K562 (cell line): ENCODE measurements around the gene ADAT2. TPM values are rescaled to one million over a fixed set of nuclear protein-coding genes. Genes with fewer than 3 reads are reported as not detected.

Experiments used
- ATAC-seq: fragments of 200-7000 bp; cut with Tn5 transposase; 3 replicates; pipeline ENCODE4 v1.9.1; 2020; ENCODE audit warnings: moderate library complexity
- BruUV-seq: library from RNA; stranded (reverse); fragments of 400-500 nt; replicated peaks from 2 replicates; lab custom pipeline; 2021; lab: Mats Ljungman, UMichigan
- CTCF ChIA-PET: fragments of 300-600 bp; formaldehyde crosslinking; extraction: SDS; loops from one replicate; lab custom pipeline; 2021; ENCODE audit warnings: low intra/inter-chr PET ratio; lab: Yijun Ruan, JAX
- POLR2A ChIA-PET: fragments of 300-600, 350-650 bp; sonication (Branson Sonifier 250); formaldehyde crosslinking; extraction: SDS; loops from one replicate; lab custom pipeline; 2021; ENCODE audit warnings: antibody characterized with exemption, inconsistent platforms; lab: Yijun Ruan, JAX
- DNase-seq, 4 experiments: peaks; one replicate each; pipeline versions ENCODE4 v3.0.0 to v3.0.0-alpha.2; 2011 to 2018; ENCODE audit warnings: low spot score in 3 of 4, mixed read lengths in 3 of 4; ENCODE audit errors: extremely low read depth in 1 of 4
- FAIRE-seq: peaks from 2 replicates; lab custom pipeline; 2011; peaks lifted over from hg19 to GRCh38; lab: Jason Lieb, UNC
- H2AFZ ChIP-seq: 2 replicates; pipeline ENCODE4 v1.6.0; 2011; ENCODE audit warnings: low read depth, low read length, control low read depth, inconsistent platforms
- H3K27ac ChIP-seq: fragments of 200-600 bp; 3 replicates; pipeline ENCODE4 v1.8.0; 2011; ENCODE audit warnings: low read depth, mild to moderate bottlenecking, control low read depth, inconsistent platforms, low read length, moderate library complexity, mixed read lengths; ENCODE audit errors: extremely low read depth
- H3K27me3 ChIP-seq, 2 experiments: fragments of 300-600 bp in 1 of 2; 2 replicates in 1 of 2; 3 replicates in 1 of 2; pipeline versions ENCODE4 v1.6.0 to v1.8.0; 2011; ENCODE audit warnings: inconsistent platforms in 2 of 2, low read length in 2 of 2, mild to moderate bottlenecking in 1 of 2, mixed read lengths in 1 of 2, moderate library complexity in 1 of 2; ENCODE audit not compliant: control insufficient read depth in 2 of 2, insufficient read depth in 2 of 2
- H3K36me3 ChIP-seq: fragments of 300-600 bp; 3 replicates; pipeline ENCODE4 v1.8.0; 2011; ENCODE audit warnings: mild to moderate bottlenecking, low read length, inconsistent platforms; ENCODE audit not compliant: control insufficient read depth, insufficient read depth
- H3K4me1 ChIP-seq, 2 experiments: fragments of 200-600 bp in 1 of 2; replicated peaks in 1 of 2; 2 replicates in 1 of 2; 3 replicates in 1 of 2; pipeline versions ENCODE4 v1.5.1 to v1.8.0; 2011; ENCODE audit warnings: inconsistent platforms in 2 of 2, low read length in 2 of 2, mild to moderate bottlenecking in 1 of 2, mixed read lengths in 1 of 2, moderate library complexity in 1 of 2; ENCODE audit not compliant: control insufficient read depth in 2 of 2, insufficient read depth in 2 of 2
- H3K4me2 ChIP-seq: 2 replicates; pipeline ENCODE4 v1.6.1; 2011; ENCODE audit warnings: low read length, control low read depth, inconsistent platforms, mixed read lengths; ENCODE audit not compliant: insufficient read depth
- H3K4me3 ChIP-seq: fragments of 200-600 bp; sonication (generic), shearing (Covaris generic); 2 replicates; pipeline ENCODE4 v1.5.1; 2016; ENCODE audit warnings: control low read depth, inconsistent platforms
- H3K79me2 ChIP-seq: fragments of 200-600 bp; 3 replicates; pipeline ENCODE4 v1.8.0; 2011; ENCODE audit warnings: low read length, inconsistent platforms; ENCODE audit not compliant: control insufficient read depth, insufficient read depth
- H3K9ac ChIP-seq, 2 experiments: 2 replicates each; pipeline versions ENCODE4 v1.6.0 to v1.6.1; 2011; ENCODE audit warnings: low read depth in 2 of 2, low read length in 2 of 2, control low read depth in 1 of 2, inconsistent platforms in 1 of 2, mild to moderate bottlenecking in 1 of 2, mixed read lengths in 1 of 2; ENCODE audit not compliant: insufficient read depth in 1 of 2
- H3K9me1 ChIP-seq: one replicate; pipeline ENCODE4 v1.6.0; 2011; ENCODE audit warnings: inconsistent platforms, mild to moderate bottlenecking, low read length, moderate library complexity; ENCODE audit not compliant: control insufficient read depth, insufficient read depth
- H3K9me3 ChIP-seq: replicated peaks from 2 replicates; pipeline ENCODE4 v1.5.1; 2011; ENCODE audit warnings: low read depth, low read length, inconsistent platforms; ENCODE audit not compliant: control insufficient read depth, insufficient read depth
- H4K20me1 ChIP-seq: replicated peaks from 2 replicates; pipeline ENCODE4 v1.6.1; 2011; ENCODE audit warnings: low read length, inconsistent platforms, mixed read lengths; ENCODE audit not compliant: control insufficient read depth, insufficient read depth
- BRD4 ChIP-seq: fragments of 200-600 bp; sonication (generic); IDR thresholded peaks from 2 replicates; pipeline ENCODE4 v1.6.1; 2017; ENCODE audit warnings: inconsistent platforms
- BRF2 ChIP-seq: IDR thresholded peaks from 3 replicates; pipeline ENCODE4 v1.6.1; 2011; ENCODE audit warnings: borderline replicate concordance, mild to moderate bottlenecking; ENCODE audit not compliant: insufficient read length, insufficient read depth
- NFATC3 ChIP-seq: fragments of 450-650 bp; IDR thresholded peaks from 2 replicates; pipeline ENCODE4 v1.6.1; 2017; ENCODE audit warnings: mild to moderate bottlenecking
- RBM25 ChIP-seq: fragments of 200-400 bp; formaldehyde crosslinking; IDR thresholded peaks from 2 replicates; pipeline ENCODE4 v1.6.1; 2018; ENCODE audit warnings: low read length, low read depth, moderate library complexity; ENCODE audit not compliant: severe bottlenecking
- RUNX1 ChIP-seq: sonication (generic); IDR thresholded peaks from 2 replicates; pipeline ENCODE4 v1.6.1; 2016; ENCODE audit warnings: antibody characterized with exemption, low read depth
- TAF15 ChIP-seq: fragments of 200-400 bp; formaldehyde crosslinking; IDR thresholded peaks from 2 replicates; pipeline ENCODE4 v1.6.1; 2017; ENCODE audit warnings: mild to moderate bottlenecking, low read depth, low read length, moderate library complexity
- ZBTB49 ChIP-seq: sonication (generic); formaldehyde crosslinking; IDR thresholded peaks from 2 replicates; pipeline ENCODE4 v1.8.0; 2022; ENCODE audit warnings: missing genetic modification reagents, mild to moderate bottlenecking, borderline replicate concordance
- ZNF253 ChIP-seq: fragments of 250-450 bp; sonication (Bioruptor Pico); conservative IDR thresholded peaks from 2 replicates; pipeline ENCODE4 v1.6.1; 2021; ENCODE audit warnings: mild to moderate bottlenecking
- ZNF324 ChIP-seq: fragments of 250-450 bp; sonication (Bioruptor Pico); IDR thresholded peaks from 2 replicates; pipeline ENCODE4 v1.4.0; 2020; ENCODE audit warnings: mild to moderate bottlenecking
- ZNF518B ChIP-seq: fragments of 250-450 bp; sonication (Bioruptor Pico); IDR thresholded peaks from 2 replicates; pipeline ENCODE4 v1.5.0; 2021; ENCODE audit warnings: mild to moderate bottlenecking, moderate library complexity
- ZNF551 ChIP-seq: fragments of 250-450 bp; sonication (Bioruptor Pico); IDR thresholded peaks from 2 replicates; pipeline ENCODE4 v1.5.0; 2021; ENCODE audit warnings: mild to moderate bottlenecking, moderate library complexity
- WGBS: fragments of 100-300 bp; shearing (Covaris generic); methylation state at CpG from one replicate; pipeline ENCODE4 v1.1.6; 2016; ENCODE audit warnings: low coverage, mixed read lengths; ENCODE audit not compliant: insufficient coverage; ENCODE audit errors: missing lambda C conversion rate; 5-methylcytosine and 5-hydroxymethylcytosine counted together
- in situ Hi-C: fragments of 300-500 bp; cut with MboI; formaldehyde crosslinking; loops from 4 replicates; pipeline ENCODE4 v1.15.0; 2018; ENCODE audit warnings: inconsistent platforms, mixed read lengths
- intact Hi-C: fragments of 100-400 bp; cut with micrococcal nuclease; formaldehyde crosslinking; loops from 2 replicates; pipeline ENCODE4 v1.14.2; 2022
- polyA plus RNA-seq, 8 experiments: library from polyadenylated mRNA; depleted of rRNA in 4 of 8; stranded (reverse) in 5 of 8; unstranded in 3 of 8; fragments of >200 nt; fragmentation: Nextera tagmentation in 2 of 8; fragmentation: Illumina TruSeq in 1 of 8; extraction: Ambion mirVana in 2 of 8; extraction: Trizol in 1 of 8; gene quantifications; 2 replicates each; pipeline versions ENCODE4 v1.2.1 to v1.2.3, GENCODE V29; 2011 to 2014; ENCODE audit warnings: inconsistent platforms in 1 of 8, missing spikeins in 1 of 8
- total RNA-seq, 7 experiments: library from RNA; depleted of rRNA in 6 of 7; stranded (reverse); fragments of >200 nt in 6 of 7; fragmentation: Illumina TruSeq in 2 of 7; extraction: Trizol in 2 of 7; gene quantifications; 2 replicates each; pipeline versions ENCODE4 v1.2.1 to v1.2.3, GENCODE V29; 2011 to 2021; ENCODE audit warnings: low replicate concordance in 1 of 7

The ADAT2 gene
- total and polyA plus RNA-seq, 9 of the 15 experiments (the other 6 are each of a cell fraction or from before 2014, with no cell fraction given), result 13.0 to 62.5 (median 31.7) TPM

DNA sequence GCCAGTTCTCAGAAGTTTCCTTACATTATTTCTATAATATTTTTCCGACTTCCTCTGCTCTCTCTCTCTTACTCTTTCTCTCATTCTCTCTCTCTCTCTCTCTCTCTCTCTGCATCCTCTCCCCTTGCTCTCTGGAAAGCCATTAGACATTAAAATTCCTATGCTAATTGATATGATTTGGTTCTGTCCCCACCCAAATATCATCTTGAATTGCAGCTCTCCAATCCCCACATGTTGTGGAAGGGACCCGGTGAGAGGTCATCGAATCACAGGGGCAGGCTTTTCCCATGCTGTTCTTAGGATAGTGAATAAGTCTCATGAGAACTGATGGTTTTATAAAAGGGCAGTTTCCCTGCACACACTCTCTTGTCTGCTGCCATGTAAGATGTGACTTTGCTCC is 74.1 kb downstream of the ADAT2 start:
- WGBS, result 0% methylated on average over 3 of the region's 3 CpGs
- H3K9me1 ChIP-seq, result no peaks in the 10 kb centered on the region
- no TSS peak for BruUV-seq
- ChIA-PET POLR2A (no interaction called here), CTCF (no interaction called here)
- H3K9me3 ChIP-seq, result no peaks in the 10 kb centered on the region
- no peak overlapping the region for H3K4me3 ChIP-seq
- H3K4me2 ChIP-seq, result no peak overlapping the region
- H3K79me2 ChIP-seq, result no peaks in the 10 kb centered on the region
- no peak overlapping the region for H2AFZ ChIP-seq
- in situ Hi-C loops, result no loop called here
- ATAC-seq (no peak), DNase-seq (no peak), FAIRE-seq (no peak)
- no peak overlapping the region for H3K27ac ChIP-seq
- no peaks in the 10 kb centered on the region for H4K20me1 ChIP-seq
- TF ChIP-seq BRD4, result no peak
- TF ChIP-seq ZNF253 (CRISPR knock-in tag), result no peak
- no peak for TF ChIP-seq NFATC3
- no peak for TF ChIP-seq TAF15
- no peak for TF ChIP-seq RBM25
- TF ChIP-seq ZNF551 (CRISPR knock-in tag), result no peak
- TF ChIP-seq BRF2, result no peak
- no peak for TF ChIP-seq ZNF324 (CRISPR knock-in tag)
- no peak for TF ChIP-seq RUNX1
- no peak for TF ChIP-seq ZNF518B
- TF ChIP-seq ZBTB49 (CRISPR knock-in tag), result no peak
- no peak overlapping the region for H3K9ac ChIP-seq
- intact Hi-C loops, result no loop called here
- H3K27me3 ChIP-seq, result peaks cover 3 to 9% of the 10 kb centered on the region in 2 experiments; a peak in 3 of 5 replicates
- H3K4me1 ChIP-seq, result no peaks in the 10 kb centered on the region
- no peaks in the 10 kb centered on the region for H3K36me3 ChIP-seq
